Osteocyte (in vitro differentiated cells): ENCODE data around the gene ZFAND2A. TPM values are rescaled to one million over a fixed set of nuclear protein-coding genes. Genes with fewer than 3 reads are reported as not detected.

Experiments
- DNase-seq: peaks from one replicate; pipeline ENCODE4 v3.0.0; 2021; ENCODE audit warnings: mixed read lengths; ENCODE audit not compliant: unreplicated experiment; ENCODE audit errors: extremely low spot score
- H3K27ac Mint-ChIP-seq: one replicate; pipeline ENCODE4 v1.8.0; 2021; ENCODE audit warnings: mild to moderate bottlenecking, mixed read lengths; ENCODE audit not compliant: unreplicated experiment
- H3K27me3 Mint-ChIP-seq: one replicate; pipeline ENCODE4 v1.8.0; 2021; ENCODE audit warnings: mixed read lengths; ENCODE audit not compliant: unreplicated experiment
- H3K36me3 Mint-ChIP-seq: one replicate; pipeline ENCODE4 v1.8.0; 2021; ENCODE audit warnings: mixed read lengths; ENCODE audit not compliant: unreplicated experiment
- H3K4me1 Mint-ChIP-seq: one replicate; pipeline ENCODE4 v1.8.0; 2021; ENCODE audit warnings: mixed read lengths; ENCODE audit not compliant: unreplicated experiment
- H3K4me3 Mint-ChIP-seq: one replicate; pipeline ENCODE4 v1.8.0; 2021; ENCODE audit warnings: mild to moderate bottlenecking, moderate library complexity, mixed read lengths; ENCODE audit not compliant: unreplicated experiment
- H3K9me3 Mint-ChIP-seq: one replicate; pipeline ENCODE4 v1.8.0; 2021; ENCODE audit warnings: mixed read lengths; ENCODE audit not compliant: unreplicated experiment
- CTCF ChIP-seq: fragments of 200-600 bp; sonication (generic); IDR thresholded peaks from 2 replicates; pipeline ENCODE4 v1.5.0; 2021; ENCODE audit warnings: antibody characterized with exemption, mild to moderate bottlenecking, moderate library complexity
- total RNA-seq: library from RNA; stranded (reverse); gene quantifications from 2 replicates; pipeline ENCODE4 v1.2.1, GENCODE V29; 2021

ZFAND2A gene
- total RNA-seq, 1 donor from 2014 or later: 18.3 TPM

- Mint-ChIP-seq H3K27me3 (no peaks in the 10 kb centered on the region), H3K36me3 (peaks cover 4% of the 10 kb centered on the region), H3K9me3 (no peaks in the 10 kb centered on the region), H3K4me3 (no peak overlapping the region), H3K27ac (peak overlapping the region; percentile 56), H3K4me1 (peaks cover 39% of the 10 kb centered on the region)
- DNase-seq: no peak
- TF ChIP-seq CTCF: no peak
Observed at GRCh38 chr7:1103789-1104515, 56.0 kb downstream of the ZFAND2A start.

DNA sequence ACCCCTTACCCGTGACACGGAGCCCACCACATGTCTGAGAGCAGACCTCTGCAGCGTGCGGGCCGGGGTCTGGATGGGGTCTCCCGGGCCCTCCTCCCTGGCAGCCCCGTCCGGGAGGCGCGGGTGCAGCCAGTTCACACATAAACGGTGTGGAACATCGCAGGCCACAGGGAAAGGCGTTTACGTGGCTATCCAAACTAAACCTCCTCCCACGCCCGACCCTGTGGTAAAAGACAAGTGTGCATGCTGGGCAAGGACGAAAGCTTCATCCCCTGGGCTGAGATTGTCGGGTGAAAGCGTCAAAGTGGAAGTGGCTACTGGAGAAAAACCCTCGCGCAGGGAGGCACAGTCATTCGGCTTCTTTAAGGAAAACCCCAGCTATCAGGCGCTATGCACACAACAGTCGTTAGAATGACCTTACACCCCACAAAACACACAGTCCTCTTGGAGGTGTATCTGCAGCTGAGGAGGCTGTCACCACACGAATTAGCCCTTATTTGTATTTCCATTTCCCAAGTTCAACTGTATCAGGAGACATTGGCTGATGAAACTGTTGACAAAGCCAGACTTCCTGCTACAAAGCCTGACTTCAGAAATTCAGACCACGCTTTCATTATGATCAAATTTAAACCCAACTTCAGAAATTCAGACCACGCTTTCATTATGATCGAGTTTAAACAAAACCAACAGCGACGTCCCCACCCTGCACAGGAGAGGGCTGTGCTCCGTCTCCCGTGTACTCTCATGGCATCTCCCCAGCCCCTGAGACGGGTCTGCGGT lies 56.8 kb downstream of the ZFAND2A start:
- peaks cover 4% of the 10 kb centered on the region for H3K36me3 Mint-ChIP-seq
- H3K27me3 Mint-ChIP-seq: no peaks in the 10 kb centered on the region
- peaks cover 39% of the 10 kb centered on the region for H3K4me1 Mint-ChIP-seq
- no peaks in the 10 kb centered on the region for H3K9me3 Mint-ChIP-seq
- no peak overlapping the region for H3K4me3 Mint-ChIP-seq
- no peak for DNase-seq
- TF ChIP-seq CTCF: no peak
- no peak overlapping the region for H3K27ac Mint-ChIP-seq

Other genes with a start within 250 kb of the ZFAND2A start
- 5.8 and 7.0 TPM in 2 replicates for gene ADAP1, start 205.5 kb downstream of the ZFAND2A start, total RNA-seq
- gene COX19, start 184.6 kb downstream of the ZFAND2A start, total RNA-seq: 11.2 and 11.4 TPM in 2 replicates
- not detected in 2 replicates for gene CYP2W1, start 177.0 kb downstream of the ZFAND2A start, total RNA-seq
- gene GPR146, start 115.7 kb downstream of the ZFAND2A start, total RNA-seq: 1.9 and 2.8 TPM in 2 replicates
- 2.5 and 3.0 TPM in 2 replicates for gene GPER1, start 72.1 kb downstream of the ZFAND2A start, total RNA-seq
- not detected in 2 replicates for gene UNCX, start 72.7 kb upstream of the ZFAND2A start, total RNA-seq